Renal cortex interstitium (tissue), 11 donors: ENCODE measurements around the gene KTN1. TPM values are rescaled to one million over a fixed set of nuclear protein-coding genes. Genes with fewer than 3 reads are reported as not detected.
A peak's percentile ranks its signal among the peaks of the same experiment; 100 is the strongest.

ENCODE experiments used
- DNase-seq, 11 donors: peaks; one replicate each; pipeline ENCODE4 v3.0.0-alpha.2; 2013; ENCODE audit warnings: low read depth in 9 of 11, low spot score in 4 of 11; ENCODE audit errors: extremely low read depth in 1 of 11
- polyA plus RNA-seq, 3 donors: library from polyadenylated mRNA; unstranded; fragments of 120-200 nt; gene quantifications; one replicate each; pipeline ENCODE4 v1.2.1, GENCODE V29; 2013; ENCODE audit not compliant: insufficient read length in 3 of 3

KTN1 gene
- polyA plus RNA-seq, 3 donors, result 181 to 216 (median 210) TPM

GRCh38 chr14:55593698-55594097, 13.7 kb downstream of the KTN1 start:
- DNase-seq, result no peak

GRCh38 chr14:55599250-55599879, 19.4 kb downstream of the KTN1 start:
- DNase-seq, result no peak

DNA sequence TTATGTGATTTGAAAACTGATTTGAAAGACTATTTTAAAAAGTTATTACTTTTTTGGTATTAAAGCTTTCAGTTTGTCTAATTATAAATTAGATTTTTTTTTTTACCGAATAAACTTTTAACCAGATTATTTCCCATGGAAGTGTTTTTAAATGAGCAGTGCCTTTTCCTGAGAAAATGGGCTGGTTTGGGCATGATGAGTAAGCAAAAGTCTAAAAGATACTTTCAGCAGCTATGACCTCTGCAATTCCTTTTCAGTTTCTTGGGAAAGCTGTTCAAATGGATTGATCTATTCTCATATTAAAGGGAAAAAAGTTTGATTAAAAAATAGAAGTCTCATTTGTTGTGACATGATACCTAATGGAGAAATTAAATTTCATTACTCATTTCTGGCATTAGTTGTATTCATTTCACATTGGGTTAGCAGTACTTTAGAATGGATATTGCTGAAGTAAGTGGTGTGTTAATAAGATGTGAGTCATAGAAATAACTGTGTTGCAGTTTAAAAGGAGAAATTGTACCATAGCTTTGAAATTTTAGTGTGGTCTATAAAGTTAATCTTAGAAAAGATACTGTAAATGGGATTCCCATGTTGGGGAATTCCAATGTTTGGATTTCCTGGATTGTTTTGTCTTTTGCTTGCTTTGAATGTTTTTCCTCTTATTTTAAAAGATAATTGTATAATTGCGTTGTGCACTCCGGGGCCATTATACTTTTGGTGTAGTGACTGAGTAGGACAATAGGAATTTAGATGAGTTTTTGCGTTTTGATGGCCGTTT, 21.0 kb downstream of the KTN1 start:
- DNase-seq, result no peak

- no peak for DNase-seq
These were observed 23.5 kb downstream of the KTN1 start for GRCh38 chr14:55603401-55603953.

DNA sequence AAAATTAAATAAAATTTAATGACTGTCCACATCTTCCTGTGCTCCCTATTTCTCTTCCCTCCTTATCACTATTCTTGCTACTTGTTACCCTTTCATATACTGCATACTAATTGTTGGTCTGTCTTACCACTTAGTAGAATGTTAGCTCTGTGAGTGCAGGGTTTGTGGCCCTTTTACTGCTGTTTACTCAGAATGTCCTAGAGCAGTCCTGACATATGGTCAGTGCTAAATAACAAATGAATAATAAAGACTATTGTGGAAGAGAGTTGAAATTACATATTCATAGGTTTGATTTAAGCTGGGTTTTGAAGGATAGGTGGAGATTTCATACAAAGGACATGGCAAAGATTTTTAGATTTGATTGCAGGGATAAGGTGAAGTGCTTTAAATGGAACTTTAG, 24.5 kb downstream of the KTN1 start:
- no peak for DNase-seq

GRCh38 chr14:55604900-55605418, 25.0 kb downstream of the KTN1 start:
- DNase-seq, result no peak

DNA sequence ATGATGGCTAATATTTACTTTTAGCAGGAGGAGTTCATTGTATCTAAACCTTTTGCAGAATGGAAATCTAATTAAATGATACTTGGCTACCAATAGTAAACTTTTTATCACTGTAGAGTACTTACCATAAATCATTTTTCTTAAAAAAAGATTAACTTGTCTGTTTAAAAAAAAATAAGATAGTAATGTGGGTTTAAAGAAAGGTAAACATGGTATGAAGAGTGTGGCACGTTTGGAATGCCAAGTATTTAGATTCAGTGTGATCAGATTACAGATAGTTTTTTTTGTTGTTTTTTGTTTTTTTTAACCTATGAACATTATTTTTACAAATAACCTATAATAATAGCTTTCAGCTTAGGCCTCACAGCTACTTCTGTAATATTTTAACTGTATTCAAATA, 25.8 kb downstream of the KTN1 start:
- peak in 1 of 11 donors; percentile 14 for DNase-seq

GRCh38 chr14:55607386-55607785, 27.4 kb downstream of the KTN1 start:
- DNase-seq, result no peak

DNA sequence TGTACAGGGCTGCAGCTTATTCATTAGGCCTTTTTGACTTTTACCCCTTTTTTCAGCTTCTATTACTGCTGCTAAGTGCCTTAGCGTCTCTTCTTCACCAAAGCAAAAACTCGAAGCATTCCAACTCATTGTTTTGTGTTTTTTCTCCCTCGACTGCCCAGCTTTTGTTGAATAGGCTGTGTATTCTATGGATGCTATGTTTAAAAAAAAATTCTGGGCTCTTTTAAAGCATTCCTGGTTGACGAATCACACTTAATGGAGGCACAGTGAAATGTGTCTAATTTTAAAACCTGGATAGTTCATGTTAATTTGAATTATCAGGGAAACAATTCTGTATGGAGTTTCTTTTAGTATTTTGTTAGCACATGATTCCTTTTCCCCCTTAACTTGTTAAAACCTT, 29.7 kb downstream of the KTN1 start:
- DNase-seq, result no peak

DNA sequence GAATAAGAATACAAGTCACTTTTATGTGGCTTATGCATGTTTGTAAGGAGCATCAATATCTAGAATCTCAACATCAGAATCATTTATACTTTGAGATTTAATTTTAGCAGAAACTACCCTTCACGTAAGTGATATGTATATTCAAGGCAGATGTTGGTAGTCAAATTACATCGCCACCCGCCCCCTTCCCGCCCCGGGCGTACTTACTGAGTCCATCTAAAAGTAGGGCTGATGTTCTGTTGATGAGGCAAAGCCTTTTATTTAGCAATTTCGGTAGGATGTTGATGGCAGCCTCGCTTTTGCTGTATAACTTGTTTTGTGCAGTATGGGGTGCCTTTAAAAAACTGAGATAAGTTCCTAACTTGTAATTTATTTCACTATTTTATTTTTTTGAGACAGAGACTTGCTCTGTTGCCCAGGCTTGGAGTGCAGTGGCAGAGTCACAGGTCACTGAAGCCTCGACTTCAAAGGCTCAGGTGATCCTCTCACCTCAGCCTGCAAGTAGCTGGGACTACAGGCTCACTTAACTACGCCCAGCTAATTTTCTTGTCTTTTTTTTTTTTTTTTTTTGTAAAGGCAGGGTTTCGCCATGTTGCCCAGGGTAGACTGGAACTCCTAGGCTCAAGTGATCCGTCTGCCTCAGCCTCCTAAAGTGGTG, 30.8 kb downstream of the KTN1 start:
- no peak for DNase-seq

DNA sequence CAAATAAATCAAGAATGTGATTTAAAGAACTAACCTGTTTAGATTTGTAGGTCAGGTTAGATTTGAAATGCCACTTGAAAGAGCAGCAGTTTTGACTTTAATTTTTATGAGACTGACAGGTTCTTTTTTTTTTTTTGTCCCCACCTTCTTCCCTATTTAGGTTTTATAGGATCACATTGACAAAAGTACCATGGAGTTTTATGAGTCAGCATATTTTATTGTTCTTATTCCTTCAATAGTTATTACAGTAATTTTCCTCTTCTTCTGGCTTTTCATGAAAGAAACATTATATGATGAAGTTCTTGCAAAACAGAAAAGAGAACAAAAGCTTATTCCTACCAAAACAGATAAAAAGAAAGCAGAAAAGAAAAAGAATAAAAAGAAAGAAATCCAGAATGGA, 31.9 kb downstream of the KTN1 start:
- DNase-seq, result no peak

DNA sequence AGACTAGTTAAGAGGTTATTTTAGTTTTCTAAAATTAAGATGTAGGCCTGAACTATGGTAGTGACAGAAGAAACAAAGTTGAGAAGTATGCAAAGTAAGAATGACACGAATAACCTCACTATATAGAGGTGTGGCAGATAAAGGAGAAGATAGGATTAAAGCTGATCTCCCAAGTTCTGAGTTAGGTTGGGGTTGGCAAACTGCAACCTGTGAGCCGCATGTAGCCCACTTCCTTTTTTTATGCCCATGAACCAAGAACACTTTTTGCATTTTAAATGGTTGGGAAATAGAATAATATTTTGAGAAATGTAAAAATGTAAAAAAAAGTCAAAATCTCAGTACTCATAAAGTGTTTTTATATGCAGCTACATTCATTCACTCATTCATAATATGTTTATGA, 34.3 kb downstream of the KTN1 start:
- DNase-seq, result no peak

- DNase-seq, result no peak
These were observed 40.3 kb downstream of the KTN1 start for GRCh38 chr14:55620277-55620676.

DNA sequence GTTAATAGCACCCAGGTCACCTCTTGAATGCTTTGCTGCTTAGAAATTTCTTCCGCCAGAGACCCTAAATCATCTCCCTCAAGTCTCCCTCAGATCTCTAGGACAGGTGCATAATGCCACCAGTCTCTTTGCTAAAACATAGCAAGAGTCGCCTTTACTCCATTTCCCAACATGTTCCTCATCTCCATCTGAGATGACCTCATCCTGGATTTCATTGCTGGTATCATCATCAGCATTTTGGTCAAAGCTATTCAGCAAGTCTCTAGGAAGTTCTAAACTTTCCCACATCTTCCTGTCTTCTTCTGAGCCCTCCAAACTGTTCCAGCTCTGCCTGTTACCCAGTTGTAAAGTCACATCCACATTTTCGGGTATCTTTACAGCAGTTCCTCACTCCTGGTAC, 41.0 kb downstream of the KTN1 start:
- DNase-seq, result no peak

- DNase-seq, result no peak
These were observed 41.4 kb downstream of the KTN1 start for GRCh38 chr14:55621391-55621790.

DNA sequence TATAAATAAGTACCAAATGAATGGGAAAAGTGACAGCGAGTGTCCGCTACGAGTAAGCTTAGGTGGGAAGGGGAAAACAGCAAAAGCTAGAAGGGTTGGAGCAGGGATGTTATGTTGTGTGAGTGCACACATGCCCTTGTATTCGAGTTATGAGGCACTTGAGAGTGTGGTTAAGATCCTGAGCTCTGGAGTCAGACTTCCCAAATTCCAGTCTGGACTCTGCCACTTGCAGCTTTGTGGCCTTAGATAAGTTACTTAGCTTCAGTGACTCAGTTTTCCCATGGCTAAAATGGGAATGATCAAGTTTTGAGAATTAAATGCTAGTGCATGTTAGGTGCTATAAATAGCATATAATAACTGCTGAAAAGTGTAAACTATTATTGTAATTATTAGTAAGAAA, 44.9 kb downstream of the KTN1 start:
- DNase-seq, result no peak

DNA sequence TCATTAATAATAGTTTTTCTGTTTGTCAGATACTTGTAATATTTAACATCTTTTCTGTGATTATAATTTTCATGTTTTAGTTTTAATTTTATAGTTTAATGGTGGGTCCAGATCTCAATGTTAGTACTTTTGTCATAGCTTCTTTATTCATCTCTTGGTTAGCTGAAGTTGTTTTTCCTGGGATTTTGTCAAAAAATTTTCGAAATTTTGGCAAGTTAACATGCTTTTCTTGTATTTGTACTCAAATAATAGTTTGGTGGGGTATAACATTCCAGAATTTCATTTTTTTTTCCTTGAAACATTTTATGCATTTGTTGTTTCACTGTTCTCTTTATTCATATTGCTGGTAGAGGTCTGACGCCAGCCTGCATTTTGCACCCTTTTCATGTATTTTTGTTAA, 45.5 kb downstream of the KTN1 start:
- DNase-seq, result no peak

DNA sequence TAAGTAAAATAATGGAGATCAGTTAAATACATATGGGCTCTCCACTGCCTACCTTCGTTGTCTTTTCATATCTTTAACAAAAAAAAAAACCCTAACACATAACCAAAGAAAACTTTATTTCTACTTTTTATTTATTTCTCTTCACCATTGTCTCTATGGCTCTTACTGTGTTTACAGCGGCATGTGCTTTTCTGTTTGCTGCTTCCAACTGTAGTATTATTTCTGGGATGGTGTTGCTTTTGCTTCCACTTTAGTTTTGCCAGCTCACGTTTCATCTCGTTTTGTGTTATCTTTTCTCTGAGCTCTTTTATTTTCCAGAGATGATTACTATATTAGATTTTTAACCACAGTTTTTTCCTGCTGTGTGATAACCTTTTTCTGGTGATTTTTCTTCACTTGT, 46.1 kb downstream of the KTN1 start:
- DNase-seq, result no peak

DNA sequence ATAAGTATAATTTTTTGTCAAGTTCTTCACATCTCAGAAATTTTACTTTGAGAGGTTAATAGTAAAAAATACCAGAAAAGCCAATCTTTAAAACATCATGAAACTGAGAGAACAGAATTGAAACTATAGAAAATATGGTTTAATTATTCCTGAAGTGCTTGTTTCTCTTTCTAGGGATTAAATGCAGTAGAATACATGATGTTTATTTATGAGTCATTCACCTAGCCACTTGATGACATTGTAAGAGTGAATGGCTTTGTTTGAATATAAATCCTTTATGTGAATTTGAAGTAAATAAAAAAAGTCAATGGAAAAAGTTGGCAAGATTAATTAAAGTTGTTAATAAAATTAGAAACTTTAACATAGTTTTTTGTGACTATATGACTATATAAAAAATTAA, 48.4 kb downstream of the KTN1 start:
- DNase-seq, result no peak

GRCh38 chr14:55638665-55639064, 58.7 kb downstream of the KTN1 start:
- no peak for DNase-seq
